Lung (tissue), 12 donors: ENCODE data around the gene MESP2. TPM values are rescaled to one million over a fixed set of nuclear protein-coding genes. Genes with fewer than 3 reads are reported as not detected.

ENCODE experiments used
- ATAC-seq: fragments of 200-7000 bp; cut with Tn5 transposase; one replicate; pipeline ENCODE4 v1.9.1; 2020; ENCODE audit warnings: moderate number of reproducible peaks; ENCODE audit not compliant: insufficient read depth, low FRiP score
- DNase-seq, 3 donors: peaks; one replicate each; pipeline ENCODE4 v3.0.0-alpha.2; 2013 to 2017
- H3K27ac ChIP-seq, 2 donors: one replicate each; pipeline ENCODE4 v1.5.1; 2013; ENCODE audit warnings: mild to moderate bottlenecking in 2 of 2, moderate library complexity in 2 of 2, control low read depth in 1 of 2, inconsistent platforms in 1 of 2, low read depth in 1 of 2, low read length in 1 of 2
- H3K27me3 ChIP-seq, 3 donors: one replicate each; pipeline ENCODE4 v1.5.1; 2013; ENCODE audit warnings: low read length in 2 of 3; ENCODE audit not compliant: control insufficient read depth in 3 of 3, insufficient read depth in 3 of 3
- H3K36me3 ChIP-seq, 4 donors: one replicate each; pipeline ENCODE4 v1.5.1; 2013; ENCODE audit warnings: low read length in 4 of 4, mild to moderate bottlenecking in 1 of 4, moderate library complexity in 1 of 4; ENCODE audit not compliant: control insufficient read depth in 4 of 4, insufficient read depth in 4 of 4
- H3K4me1 ChIP-seq, 5 donors: one replicate each; pipeline ENCODE4 v1.5.1; 2013; ENCODE audit warnings: low read length in 5 of 5, mild to moderate bottlenecking in 2 of 5, moderate library complexity in 1 of 5; ENCODE audit not compliant: control insufficient read depth in 5 of 5, insufficient read depth in 5 of 5
- H3K4me3 ChIP-seq: one replicate; pipeline ENCODE4 v1.5.1; 2013; ENCODE audit warnings: mild to moderate bottlenecking, control low read depth, moderate library complexity
- H3K9ac ChIP-seq, 2 donors: one replicate each; pipeline ENCODE4 v1.5.1; 2013; ENCODE audit warnings: low read length in 2 of 2, control low read depth in 1 of 2; ENCODE audit not compliant: insufficient read depth in 1 of 2
- H3K9me3 ChIP-seq, 4 donors: one replicate each; pipeline ENCODE4 v1.5.1; 2013; ENCODE audit warnings: low read length in 3 of 4, mild to moderate bottlenecking in 1 of 4, moderate library complexity in 1 of 4; ENCODE audit not compliant: control insufficient read depth in 4 of 4, insufficient read depth in 3 of 4
- WGBS, 2 donors: extraction: QIAGEN DNeasy Blood & Tissue Kit; methylation state at CpG; one replicate each; pipeline ENCODE4 v1.1.7; 2013; 5-methylcytosine and 5-hydroxymethylcytosine counted together
- polyA plus RNA-seq, 2 donors: library from polyadenylated mRNA; stranded (reverse); fragments of 200-250 nt; gene quantifications; one replicate each; pipeline ENCODE4 v1.2.1, GENCODE V29; 2013
- total RNA-seq, 2 donors: library from RNA; depleted of rRNA in 1 of 2; stranded (reverse); fragments of >200 nt in 1 of 2; gene quantifications; one replicate each; pipeline ENCODE4 v1.2.1, GENCODE V29; 2014 to 2021
- TF ChIP-seq, protein P1 (sequence below): IDR thresholded peaks from 2 replicates; pipeline ENCODE4 v1.5.1; 2012; ENCODE audit warnings: mild to moderate bottlenecking; ENCODE audit errors: control extremely low read depth, extremely low read depth
- donor health status: control.
- donor health status: control.
- donor health status: Bipolar disorder and iron deficiency.
- donor health status: healthy.
- donor health status: DM: yes; HTN: yes; CAD: no.

The MESP2 gene
- total and polyA plus RNA-seq, 4 donors, result 0.17 to 0.71 (median 0.55) TPM; not detected in 1

DNA sequence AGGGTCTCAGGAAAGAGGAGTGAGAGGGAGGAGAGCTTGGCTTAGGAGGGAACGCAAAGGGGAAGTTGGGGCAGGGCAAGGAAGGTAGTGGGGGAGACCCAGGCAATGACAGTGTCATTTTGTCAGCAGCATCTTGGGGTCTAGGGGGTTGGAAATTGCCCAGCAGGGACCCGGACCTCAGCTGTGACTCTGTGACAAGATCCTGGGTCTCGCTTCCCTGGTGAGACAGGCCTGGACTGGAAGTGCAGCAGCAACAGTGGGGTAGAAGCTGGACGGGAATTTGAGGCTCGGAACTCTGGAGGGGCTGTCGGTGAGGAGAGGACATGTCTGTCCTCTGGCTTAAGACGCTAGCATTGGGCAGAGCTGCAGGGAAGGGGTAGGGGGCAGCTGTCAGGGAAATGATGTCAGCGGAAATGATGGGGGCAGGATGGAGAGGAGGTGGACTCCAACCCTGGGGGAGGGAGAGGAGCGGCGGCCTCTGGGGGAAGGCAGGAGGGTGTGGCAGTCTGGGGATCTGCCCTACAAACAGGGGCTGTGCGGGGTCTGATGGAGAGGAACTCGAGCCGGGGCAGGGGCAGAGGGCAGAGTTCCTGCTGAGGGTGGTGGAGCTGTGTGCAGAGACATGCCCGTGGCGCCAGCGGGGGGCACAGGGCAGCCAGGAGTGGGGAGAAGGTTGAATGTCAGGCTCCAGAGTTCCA, 26.2 kb downstream of the MESP2 start:
- no peak overlapping the region for H3K27ac ChIP-seq
- TF ChIP-seq, protein P1, sequence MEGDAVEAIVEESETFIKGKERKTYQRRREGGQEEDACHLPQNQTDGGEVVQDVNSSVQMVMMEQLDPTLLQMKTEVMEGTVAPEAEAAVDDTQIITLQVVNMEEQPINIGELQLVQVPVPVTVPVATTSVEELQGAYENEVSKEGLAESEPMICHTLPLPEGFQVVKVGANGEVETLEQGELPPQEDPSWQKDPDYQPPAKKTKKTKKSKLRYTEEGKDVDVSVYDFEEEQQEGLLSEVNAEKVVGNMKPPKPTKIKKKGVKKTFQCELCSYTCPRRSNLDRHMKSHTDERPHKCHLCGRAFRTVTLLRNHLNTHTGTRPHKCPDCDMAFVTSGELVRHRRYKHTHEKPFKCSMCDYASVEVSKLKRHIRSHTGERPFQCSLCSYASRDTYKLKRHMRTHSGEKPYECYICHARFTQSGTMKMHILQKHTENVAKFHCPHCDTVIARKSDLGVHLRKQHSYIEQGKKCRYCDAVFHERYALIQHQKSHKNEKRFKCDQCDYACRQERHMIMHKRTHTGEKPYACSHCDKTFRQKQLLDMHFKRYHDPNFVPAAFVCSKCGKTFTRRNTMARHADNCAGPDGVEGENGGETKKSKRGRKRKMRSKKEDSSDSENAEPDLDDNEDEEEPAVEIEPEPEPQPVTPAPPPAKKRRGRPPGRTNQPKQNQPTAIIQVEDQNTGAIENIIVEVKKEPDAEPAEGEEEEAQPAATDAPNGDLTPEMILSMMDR, result no peak
- H3K9me3 ChIP-seq, result no peaks in the 10 kb centered on the region
- 64 to 65% methylated on average over 16 of the region's 16 CpGs for WGBS, 2 donors
- DNase-seq (peak in 2 of 3 donors; percentile 31 to 52), ATAC-seq (no peak)
- H3K4me3 ChIP-seq, result no peak overlapping the region
- H3K9ac ChIP-seq, result no peak overlapping the region
- H3K27me3 ChIP-seq, result no peaks in the 10 kb centered on the region
- peaks cover 0 to 5% (median 0%) of the 10 kb centered on the region in 4 donors for H3K36me3 ChIP-seq
- H3K4me1 ChIP-seq, result no peaks in the 10 kb centered on the region

DNA sequence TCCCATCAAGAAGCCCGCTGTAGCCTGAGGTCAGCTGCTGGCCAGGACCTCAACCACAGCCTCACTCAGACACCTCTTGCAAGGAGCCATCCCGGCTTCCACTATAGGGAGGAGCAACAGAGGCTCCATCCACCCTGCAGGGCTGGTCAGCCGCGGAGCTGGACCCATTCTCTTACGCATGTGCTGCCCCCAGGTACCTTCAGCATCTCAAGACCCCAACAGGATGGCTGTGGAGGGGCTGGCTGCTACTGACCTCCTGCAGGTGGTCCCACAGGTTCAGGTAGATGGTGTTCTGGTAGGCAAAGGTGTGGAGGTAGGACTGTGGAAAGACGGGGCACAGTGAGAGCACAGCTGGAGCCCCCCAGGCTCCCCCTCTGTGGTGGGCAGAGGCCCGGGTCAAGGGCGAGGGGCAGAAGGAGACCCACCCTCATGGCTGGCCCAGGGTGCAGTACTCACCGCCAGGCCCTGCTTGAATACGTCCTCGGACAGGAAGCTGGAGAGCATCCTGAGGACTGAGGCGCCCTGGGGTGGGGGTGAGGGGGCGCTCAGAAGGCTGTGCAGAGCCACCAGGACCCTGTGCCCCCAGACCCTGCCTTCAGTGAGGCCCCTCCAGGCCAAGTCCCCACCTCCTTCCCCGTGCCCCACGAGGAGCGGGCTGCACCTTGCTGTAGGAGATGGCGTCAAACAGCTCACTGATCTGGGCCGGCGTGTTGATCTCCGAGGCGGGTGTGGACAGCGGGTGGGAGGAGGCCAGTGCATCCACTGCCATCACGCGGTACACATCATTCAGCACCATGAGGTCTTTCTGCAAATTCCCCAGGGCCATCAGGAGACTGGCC, 27.1 kb downstream of the MESP2 start:
- Histone ChIP-seq H3K36me3 (peaks cover 0 to 5% (median 0%) of the 10 kb centered on the region in 4 donors), H3K9me3 (no peaks in the 10 kb centered on the region), H3K27me3 (no peaks in the 10 kb centered on the region), H3K4me3 (no peak overlapping the region), H3K27ac (no peak overlapping the region), H3K4me1 (no peaks in the 10 kb centered on the region), H3K9ac (no peak overlapping the region)
- TF ChIP-seq, protein P1, result no peak
- DNase-seq, result no peak
- 93 to 95% methylated on average over 24 of the region's 24 CpGs for WGBS, 2 donors
- ATAC-seq, result no peak

DNA sequence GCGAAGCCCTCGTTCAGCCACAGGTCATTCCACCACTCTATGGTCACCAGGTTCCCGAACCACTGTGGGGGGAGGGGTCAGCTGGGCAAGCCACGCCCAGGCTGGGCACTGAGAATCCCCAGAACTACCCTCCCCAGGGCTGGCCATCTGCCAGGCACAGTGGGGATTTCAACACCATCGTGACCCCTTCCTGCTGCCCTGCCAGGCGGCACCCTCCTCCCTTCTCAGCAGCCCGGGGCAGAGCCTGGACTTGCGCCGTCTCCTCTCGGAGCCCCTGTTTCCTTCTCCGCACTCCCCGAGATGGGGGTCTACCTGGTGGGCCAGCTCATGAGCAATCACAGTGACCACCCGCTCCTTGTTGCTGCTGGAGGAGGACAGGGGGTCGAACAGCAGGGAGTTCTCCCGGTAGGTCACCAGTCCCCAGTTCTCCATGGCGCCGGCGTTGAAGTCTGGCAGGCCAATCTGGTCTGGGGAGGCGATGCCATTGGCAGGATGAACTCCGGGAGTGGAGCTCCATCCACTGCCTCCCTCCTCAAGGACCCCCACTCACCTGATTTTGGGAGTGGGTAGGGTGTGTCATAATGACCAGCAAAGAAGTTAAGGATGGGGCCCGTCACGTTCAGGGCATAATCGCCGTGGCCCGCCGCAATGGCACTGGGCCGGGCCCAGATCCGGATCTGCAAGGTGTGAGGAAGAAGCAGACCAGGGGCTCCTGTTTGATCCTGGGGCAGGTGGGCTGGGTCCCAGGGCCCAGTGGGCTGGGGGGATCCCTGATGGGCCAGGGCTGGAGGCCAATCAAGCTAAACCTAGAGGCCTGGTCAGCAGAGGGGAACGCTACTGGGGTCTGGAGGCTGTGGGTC, 28.0 kb downstream of the MESP2 start:
- no peaks in the 10 kb centered on the region for H3K27me3 ChIP-seq
- no peak for DNase-seq
- no peak for ATAC-seq
- no peaks in the 10 kb centered on the region for H3K9me3 ChIP-seq
- 86 to 95% methylated on average over 29 of the region's 29 CpGs for WGBS, 2 donors
- no peak overlapping the region for H3K4me3 ChIP-seq
- no peak overlapping the region for H3K27ac ChIP-seq
- peaks cover 0 to 5% (median 0%) of the 10 kb centered on the region in 4 donors for H3K36me3 ChIP-seq
- TF ChIP-seq, protein P1, result no peak
- peaks cover 0 to 3% (median 0%) of the 10 kb centered on the region in 5 donors for H3K4me1 ChIP-seq
- H3K9ac ChIP-seq, result no peak overlapping the region
